HG03039 (cell line): ENCODE data around the gene KRTAP5-5.
"Not testable (repeated sequence)": the region's sequence is repeated elsewhere in the genome, so short reads cannot be mapped to it uniquely, and the experiment has no call there.

Source experiments
- ATAC-seq: cut with Tn5 transposase; IDR thresholded peaks from one replicate; pipeline ENCODE4 v1.9.1; 2021; ENCODE audit warnings: mild to moderate bottlenecking, moderate library complexity; ENCODE audit not compliant: unreplicated experiment

KRTAP5-5 gene

GRCh38 chr11:1629326-1630185, at the start of gene KRTAP5-5:
KRTAP5-5 (plus strand) TSS chr11:1629775; CDS start chr11:1629841, 66 bp downstream.
- ATAC-seq = no peak

- no peak for ATAC-seq
Observed at GRCh38 chr11:1581976-1582375, 47.6 kb upstream of the KRTAP5-5 start.

GRCh38 chr11:1582909-1583308, 46.7 kb upstream of the KRTAP5-5 start:
- ATAC-seq = not testable (repeated sequence)

GRCh38 chr11:1584661-1585370, 44.8 kb upstream of the KRTAP5-5 start, which contains the start of gene KRTAP5-1:
KRTAP5-1 (minus strand) TSS chr11:1585283; CDS start chr11:1585249, 34 bp downstream.
- ATAC-seq = not testable (repeated sequence)

- ATAC-seq = no peak
Observed at GRCh38 chr11:1586699-1587098, 42.9 kb upstream of the KRTAP5-5 start.

- ATAC-seq = not testable (repeated sequence)
Observed at GRCh38 chr11:1589191-1589963, 40.2 kb upstream of the KRTAP5-5 start.

- no peak for ATAC-seq
Observed at GRCh38 chr11:1589996-1590395, 39.6 kb upstream of the KRTAP5-5 start.

GRCh38 chr11:1592628-1593027, 36.9 kb upstream of the KRTAP5-5 start:
- ATAC-seq = no peak

- ATAC-seq = not testable (repeated sequence)
Observed at GRCh38 chr11:1595994-1596575, 33.5 kb upstream of the KRTAP5-5 start.

- ATAC-seq = not testable (repeated sequence)
Observed at GRCh38 chr11:1596576-1597121, 32.9 kb upstream of the KRTAP5-5 start.

- no peak for ATAC-seq
Observed at GRCh38 chr11:1597331-1597993, 32.1 kb upstream of the KRTAP5-5 start.

- ATAC-seq = no peak
Observed at GRCh38 chr11:1597994-1598380, 31.6 kb upstream of the KRTAP5-5 start, which contains the start of gene KRTAP5-2. KRTAP5-2 (minus strand) TSS chr11:1598294; CDS start chr11:1598250, 44 bp downstream.

- ATAC-seq = not testable (repeated sequence)
Observed at GRCh38 chr11:1598406-1598805, 31.2 kb upstream of the KRTAP5-5 start.

- no peak for ATAC-seq
Observed at GRCh38 chr11:1598816-1599215, 30.8 kb upstream of the KRTAP5-5 start.

GRCh38 chr11:1600626-1601025, 28.9 kb upstream of the KRTAP5-5 start:
- no peak for ATAC-seq

- ATAC-seq = not testable (repeated sequence)
Observed at GRCh38 chr11:1601663-1602062, 27.9 kb upstream of the KRTAP5-5 start.

GRCh38 chr11:1603629-1604028, 25.9 kb upstream of the KRTAP5-5 start:
- no peak for ATAC-seq

GRCh38 chr11:1604181-1604580, 25.4 kb upstream of the KRTAP5-5 start:
- ATAC-seq = no peak

GRCh38 chr11:1604711-1605110, 24.9 kb upstream of the KRTAP5-5 start:
- no peak for ATAC-seq

- not testable (repeated sequence) for ATAC-seq
Observed at GRCh38 chr11:1605923-1606322, 23.7 kb upstream of the KRTAP5-5 start.
